Stimulated activated CD4-positive, alpha-beta T cell treated with anti-CD3 and anti-CD28 coated beads, Interleukin-1b, Interleukin-23, amount 100 ng/mL, for 4 hours (primary cell): Measurements from ENCODE around the gene TIMMDC1.

Experiments used
- DNase-seq, 2 donors: peaks; one replicate each; pipeline ENCODE4 v3.0.0-alpha.2; 2020; ENCODE audit warnings: low read depth in 2 of 2

TIMMDC1 gene

DNA sequence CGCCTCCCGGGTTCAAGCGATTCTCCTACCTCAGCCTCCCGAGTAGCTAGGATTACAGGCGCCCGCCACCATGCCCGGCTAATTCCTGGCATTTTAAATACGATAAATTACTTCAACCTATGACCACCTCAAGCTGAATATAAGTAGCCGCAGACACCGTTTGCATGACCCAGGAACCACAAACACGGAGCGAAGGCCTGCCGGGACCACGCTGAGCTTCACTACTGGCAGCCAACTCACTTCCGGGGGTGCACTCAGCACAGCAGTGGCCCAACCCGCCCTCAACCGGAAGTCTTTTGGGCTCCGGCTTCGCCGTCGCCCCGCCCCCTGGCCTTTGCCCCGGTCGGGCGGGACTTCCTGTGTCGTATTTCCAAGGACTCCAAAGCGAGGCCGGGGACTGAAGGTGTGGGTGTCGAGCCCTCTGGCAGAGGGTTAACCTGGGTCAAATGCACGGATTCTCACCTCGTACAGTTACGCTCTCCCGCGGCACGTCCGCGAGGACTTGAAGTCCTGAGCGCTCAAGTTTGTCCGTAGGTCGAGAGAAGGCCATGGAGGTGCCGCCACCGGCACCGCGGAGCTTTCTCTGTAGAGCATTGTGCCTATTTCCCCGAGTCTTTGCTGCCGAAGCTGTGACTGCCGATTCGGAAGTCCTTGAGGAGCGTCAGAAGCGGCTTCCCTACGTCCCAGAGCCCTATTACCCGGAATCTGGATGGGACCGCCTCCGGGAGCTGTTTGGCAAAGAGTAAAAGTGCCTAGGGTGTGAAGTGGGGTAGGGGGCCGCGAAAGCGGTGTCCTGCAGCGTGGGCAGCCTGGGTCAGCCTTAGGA, at the start of gene TIMMDC1:
Gene TIMMDC1 (plus strand): TSS at position 362 of the 826 bp plus-strand sequence. CDS start 187 bp downstream, at position 549.
- DNase-seq, result peak; percentile 95 to 96

DNA sequence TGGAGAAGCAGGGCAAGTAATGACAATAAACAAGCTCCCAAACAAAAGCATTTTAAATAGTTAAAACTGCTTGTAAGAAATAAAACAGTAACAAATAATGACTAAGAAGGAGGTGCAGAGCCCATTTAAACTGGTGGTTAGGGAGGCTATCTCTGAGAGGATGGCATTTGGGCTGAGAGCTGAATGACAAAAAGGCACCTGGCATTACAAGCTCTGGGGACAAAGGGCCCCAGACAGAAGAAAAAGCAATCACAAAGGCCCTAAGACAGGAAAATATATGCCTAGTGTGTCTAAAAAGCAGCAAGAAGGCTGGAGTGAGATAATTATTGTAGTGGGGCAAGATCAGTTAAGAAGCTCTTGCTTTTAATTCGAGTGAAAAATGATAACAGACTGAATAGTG, 44.5 kb upstream of the TIMMDC1 start:
- no peak for DNase-seq

DNA sequence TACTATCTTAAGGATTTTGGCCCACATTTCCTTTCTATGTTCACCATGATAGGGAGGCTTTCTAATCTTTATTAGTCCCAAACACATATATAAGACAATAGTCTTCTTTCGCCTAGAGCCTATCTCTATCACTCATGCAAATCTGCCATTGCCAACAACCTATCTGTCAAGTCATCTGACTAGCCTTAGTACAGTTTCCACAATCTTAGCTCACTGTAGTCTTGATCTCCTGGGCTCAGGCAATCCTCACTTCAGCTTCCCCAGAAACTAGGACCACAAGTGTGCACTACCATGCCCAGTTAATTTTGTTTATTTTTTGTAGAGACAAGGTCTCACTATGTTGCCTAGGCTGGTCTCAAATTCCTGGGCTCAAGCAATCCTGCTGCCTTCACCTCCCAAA, 41.9 kb upstream of the TIMMDC1 start:
- DNase-seq, result no peak

DNA sequence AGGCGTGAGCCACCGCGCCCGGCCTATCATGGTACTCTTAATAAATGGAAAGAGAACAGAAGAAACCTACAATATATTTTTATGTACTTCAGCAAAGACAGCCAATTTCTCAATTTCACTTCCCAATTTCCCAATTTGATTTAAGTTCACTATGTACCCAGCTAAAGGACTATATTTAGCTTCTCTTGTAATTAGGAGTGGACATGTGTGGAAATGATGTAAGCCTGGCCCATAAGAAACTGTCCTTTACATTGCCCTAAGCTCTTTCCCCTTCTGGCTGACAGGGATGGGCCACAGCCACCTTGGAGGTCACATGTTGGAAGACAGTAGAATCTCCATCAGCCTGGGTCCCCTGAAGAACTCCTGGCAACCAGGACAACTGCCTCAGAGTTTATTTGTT, 41.1 kb upstream of the TIMMDC1 start:
- DNase-seq, result no peak

DNA sequence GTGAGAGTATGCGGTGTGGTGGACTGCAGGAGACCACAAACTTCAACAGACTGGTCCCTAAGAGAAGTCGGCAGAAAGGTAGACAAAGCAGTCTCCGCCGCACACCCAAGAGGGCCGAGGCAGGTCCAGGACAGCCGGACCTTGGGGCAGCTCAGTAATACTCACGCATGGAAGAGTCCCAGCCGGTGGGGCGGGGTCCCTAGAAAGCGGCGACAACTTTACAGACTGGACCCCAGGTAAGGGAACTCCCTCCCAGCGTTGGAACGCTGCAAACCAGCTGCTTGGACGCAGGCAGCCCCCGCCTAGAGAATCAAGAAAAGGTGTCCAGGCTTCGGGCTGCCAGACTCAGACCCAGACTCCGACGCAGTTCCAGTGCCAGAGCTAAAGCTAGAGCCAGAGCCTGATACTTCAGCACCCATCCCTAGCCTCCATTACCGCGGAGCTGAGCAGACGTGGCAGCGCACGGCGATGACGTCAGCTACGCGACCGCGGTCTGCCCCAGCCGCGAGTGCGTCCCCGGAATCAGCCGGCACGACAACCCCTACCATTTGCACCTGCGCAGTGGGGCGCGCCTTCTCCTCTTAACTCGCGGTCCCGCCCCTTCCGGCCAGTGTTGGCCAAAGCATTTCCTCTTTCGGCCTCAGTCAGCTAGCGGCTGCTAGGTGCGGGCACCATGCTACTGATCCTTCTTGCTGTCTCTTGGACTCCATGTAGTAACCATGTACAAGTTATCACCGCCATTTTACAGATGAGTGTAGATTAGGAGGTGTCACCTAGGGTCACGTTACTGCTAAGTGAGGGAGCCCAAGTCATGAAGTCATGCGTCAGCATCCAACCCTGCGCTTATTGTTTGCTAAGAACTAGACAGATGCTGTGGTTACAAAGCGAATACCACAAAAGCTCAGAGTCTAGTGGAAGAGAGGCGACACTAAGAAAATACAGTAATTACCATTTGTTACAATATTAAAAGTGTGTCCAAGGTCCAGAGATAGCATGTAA, 34.9 kb upstream of the TIMMDC1 start, which contains the start of gene TMEM39A:
Gene TMEM39A (minus strand): TSS at position 445 of the 999 bp plus-strand sequence. CDS start 1,541 bp downstream, outside the sequence.
- peak; percentile 97 to 98 for DNase-seq

- no peak for DNase-seq
Observed at GRCh38 chr3:119468041-119468440, 30.3 kb upstream of the TIMMDC1 start.

GRCh38 chr3:119469418-119470189, 28.7 kb upstream of the TIMMDC1 start:
- no peak for DNase-seq

DNA sequence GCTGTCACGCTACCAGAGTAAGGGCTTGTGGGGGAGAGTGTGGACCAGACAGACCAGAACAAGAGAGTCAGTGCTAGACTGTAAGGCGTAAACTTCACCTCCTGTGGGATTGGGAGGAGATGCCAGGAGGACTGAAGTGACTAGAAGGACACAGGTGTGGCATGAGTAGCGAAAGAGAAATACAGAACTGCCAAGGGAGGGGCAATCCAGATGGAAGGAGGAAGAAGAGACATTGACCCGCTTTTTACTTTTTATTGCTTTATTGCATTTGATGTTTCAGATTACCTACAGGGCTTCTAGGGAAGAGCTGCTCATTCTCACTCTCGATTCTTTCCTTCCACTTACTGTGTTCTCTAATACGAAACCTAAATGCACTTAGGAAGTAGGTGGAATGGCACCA, 27.5 kb upstream of the TIMMDC1 start:
- DNase-seq, result no peak

DNA sequence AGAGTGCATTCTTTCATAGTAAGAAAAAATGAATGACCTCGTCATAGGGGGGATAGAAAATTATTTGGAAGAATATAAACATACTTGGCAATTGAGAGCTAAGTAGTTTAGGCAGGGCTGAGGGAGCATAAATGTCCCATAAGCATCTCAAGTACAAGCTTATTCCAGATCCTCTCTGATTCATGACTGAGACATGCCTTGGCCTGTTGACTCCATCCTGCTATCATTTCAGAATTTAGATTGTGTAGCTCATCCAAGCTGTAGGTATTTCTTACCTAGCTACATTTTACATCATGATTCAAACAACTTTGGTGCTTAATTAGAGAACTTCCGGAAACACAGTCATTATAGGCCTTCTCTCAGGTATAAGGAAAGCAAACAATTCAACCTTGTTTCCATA, 17.3 kb upstream of the TIMMDC1 start:
- no peak for DNase-seq

- no peak for DNase-seq
Observed at GRCh38 chr3:119483101-119483500, 15.2 kb upstream of the TIMMDC1 start.

GRCh38 chr3:119485563-119485962, 12.8 kb upstream of the TIMMDC1 start:
- no peak for DNase-seq

GRCh38 chr3:119490153-119490552, 8.2 kb upstream of the TIMMDC1 start:
- no peak for DNase-seq

DNA sequence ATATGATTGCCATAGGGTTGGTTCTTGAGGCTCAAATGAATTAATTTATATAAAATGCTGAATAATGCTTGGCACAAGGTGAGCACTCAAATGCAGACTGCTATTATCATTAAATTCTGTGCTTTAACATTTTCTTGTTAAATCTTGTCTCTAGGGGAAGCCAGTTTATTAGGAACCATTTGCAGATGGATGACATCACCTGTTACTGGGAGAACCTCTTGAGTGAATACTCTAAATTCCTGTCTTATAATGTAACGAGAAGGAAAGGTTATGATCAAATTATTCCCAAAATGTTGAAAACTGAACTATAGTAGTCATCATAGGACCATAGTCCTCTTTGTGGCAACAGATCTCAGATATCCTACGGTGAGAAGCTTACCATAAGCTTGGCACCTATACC, 6.2 kb upstream of the TIMMDC1 start:
- no peak for DNase-seq

- no peak for DNase-seq
Observed at GRCh38 chr3:119492810-119493209, 5.5 kb upstream of the TIMMDC1 start.

DNA sequence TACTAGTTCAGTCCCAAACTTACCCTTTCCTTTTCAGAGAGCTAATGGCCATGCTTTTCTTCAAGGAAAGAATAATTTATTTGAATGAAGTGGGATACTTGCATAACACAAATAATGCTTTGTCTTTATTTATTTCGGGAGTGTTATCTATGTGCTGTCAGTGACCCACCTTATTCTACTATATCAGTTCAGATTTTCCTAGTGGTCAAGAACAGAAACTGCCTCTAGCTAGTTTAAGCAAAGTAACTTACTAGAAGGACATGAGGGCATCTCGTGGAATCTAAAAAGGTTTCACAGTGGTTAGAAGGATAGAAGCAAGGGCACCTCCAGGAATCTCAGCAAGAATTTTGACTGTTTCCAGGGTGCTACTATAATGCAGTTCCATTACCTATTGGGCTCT, 3.8 kb upstream of the TIMMDC1 start:
- no peak for DNase-seq

- no peak for DNase-seq
Observed at GRCh38 chr3:119497820-119498185, 544 bp upstream of the TIMMDC1 start.

GRCh38 chr3:119500265-119500664, 1.9 kb downstream of the TIMMDC1 start:
- DNase-seq, result no peak

DNA sequence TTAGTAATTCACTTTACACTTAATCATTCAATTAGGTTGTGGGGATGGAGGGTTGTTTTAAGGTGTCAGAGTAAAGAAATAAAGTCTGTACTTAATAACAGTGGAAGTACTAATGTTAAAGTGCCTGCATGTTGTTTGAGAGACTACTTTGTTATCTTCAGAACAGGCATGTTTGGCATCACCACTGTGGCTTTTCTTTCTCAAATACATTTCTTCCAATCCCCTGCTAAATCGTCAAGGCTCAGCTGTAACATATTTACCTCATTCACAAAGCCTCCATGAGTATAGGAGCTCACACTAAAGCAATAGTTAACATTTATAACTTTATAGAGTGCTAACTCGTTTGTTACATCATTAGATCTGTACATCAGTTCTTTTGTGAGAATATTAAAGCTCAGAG, 2.6 kb downstream of the TIMMDC1 start:
- DNase-seq, result no peak

GRCh38 chr3:119506631-119507030, 8.3 kb downstream of the TIMMDC1 start:
- DNase-seq, result no peak

- no peak for DNase-seq
Observed at GRCh38 chr3:119507404-119507803, 9.1 kb downstream of the TIMMDC1 start.

DNA sequence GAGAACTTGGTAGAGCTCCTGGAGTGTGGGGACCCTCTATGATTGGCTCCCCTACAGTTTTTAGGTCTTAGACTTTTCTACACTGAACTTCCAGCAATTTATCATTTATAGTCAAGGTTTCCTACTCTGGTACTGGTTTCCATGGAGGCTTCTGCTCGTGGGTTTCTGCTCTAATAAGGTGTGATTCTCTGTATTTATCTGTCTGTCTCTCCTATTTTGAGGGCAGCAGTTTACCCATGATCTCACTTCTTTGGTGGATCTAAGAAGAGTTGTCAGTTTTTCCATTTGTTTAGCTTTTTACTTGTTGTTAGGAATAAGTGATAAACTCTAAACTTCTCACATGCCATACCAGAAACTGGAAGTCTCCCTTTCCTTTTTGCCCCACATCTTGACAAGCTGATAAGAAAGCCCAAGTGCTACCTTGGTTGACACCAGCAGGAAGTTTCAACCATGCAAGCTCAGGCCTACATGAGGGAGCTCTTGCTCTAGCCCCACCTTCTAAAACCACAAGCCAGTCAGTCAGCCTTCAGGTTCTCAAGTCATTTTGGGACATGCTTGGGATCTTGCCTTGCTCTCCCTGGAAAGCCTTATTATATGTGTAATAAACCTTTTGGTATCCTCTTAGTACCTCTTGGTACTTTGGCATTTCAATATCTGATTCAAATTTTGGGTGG, 10.0 kb downstream of the TIMMDC1 start:
- DNase-seq, result no peak
